Esophagus (tissue), 2 donors: ENCODE results near the gene NUMBL. TPM values are rescaled to one million over a fixed set of nuclear protein-coding genes. Genes with fewer than 3 reads are reported as not detected.
A peak's percentile ranks its signal among the peaks of the same experiment; 100 is the strongest.
"Not testable (repeated sequence)": the region's sequence is repeated elsewhere in the genome, so short reads cannot be mapped to it uniquely, and the experiment has no call there.

ENCODE experiments used
- H3K27ac ChIP-seq, 2 donors: one replicate each; pipeline ENCODE4 v1.5.1; 2013; ENCODE audit warnings: low read depth in 2 of 2, mild to moderate bottlenecking in 2 of 2, inconsistent platforms in 1 of 2, low read length in 1 of 2, moderate library complexity in 1 of 2
- H3K27me3 ChIP-seq, 2 donors: one replicate each; pipeline ENCODE4 v1.6.1; 2013; ENCODE audit warnings: low read length in 2 of 2, control low read depth in 1 of 2, mild to moderate bottlenecking in 1 of 2; ENCODE audit not compliant: insufficient read depth in 2 of 2, control insufficient read depth in 1 of 2
- H3K36me3 ChIP-seq, 2 donors: one replicate each; pipeline ENCODE4 v1.6.1; 2013; ENCODE audit warnings: low read length in 1 of 2; ENCODE audit not compliant: control insufficient read depth in 2 of 2, insufficient read depth in 2 of 2
- H3K4me1 ChIP-seq, 2 donors: one replicate each; pipeline ENCODE4 v1.6.1; 2013; ENCODE audit warnings: low read length in 1 of 2; ENCODE audit not compliant: control insufficient read depth in 2 of 2, insufficient read depth in 2 of 2
- H3K4me3 ChIP-seq, 2 donors: one replicate each; pipeline ENCODE4 v1.5.1; 2013; ENCODE audit warnings: low read length in 2 of 2, mild to moderate bottlenecking in 2 of 2, low read depth in 1 of 2, moderate library complexity in 1 of 2
- H3K9me3 ChIP-seq, 2 donors: one replicate each; pipeline ENCODE4 v1.6.1; 2013; ENCODE audit warnings: mild to moderate bottlenecking in 2 of 2, low read depth in 1 of 2, low read length in 1 of 2, moderate library complexity in 1 of 2; ENCODE audit not compliant: control insufficient read depth in 2 of 2, insufficient read depth in 1 of 2
- WGBS, 2 donors: extraction: QIAGEN DNeasy Blood & Tissue Kit; methylation state at CpG; one replicate each; pipeline ENCODE4 v1.1.7; 2013; 5-methylcytosine and 5-hydroxymethylcytosine counted together
- polyA plus RNA-seq, 2 donors: library from polyadenylated mRNA; stranded (reverse); fragments of 200-250 nt; gene quantifications; one replicate each; pipeline ENCODE4 v1.2.3, GENCODE V29; 2013
- donor health status: healthy with polysubstance abuse.
- donor health status: Bipolar disorder and iron deficiency.

NUMBL gene
- polyA plus RNA-seq, 2 donors = 9.0 to 14.4 TPM

DNA sequence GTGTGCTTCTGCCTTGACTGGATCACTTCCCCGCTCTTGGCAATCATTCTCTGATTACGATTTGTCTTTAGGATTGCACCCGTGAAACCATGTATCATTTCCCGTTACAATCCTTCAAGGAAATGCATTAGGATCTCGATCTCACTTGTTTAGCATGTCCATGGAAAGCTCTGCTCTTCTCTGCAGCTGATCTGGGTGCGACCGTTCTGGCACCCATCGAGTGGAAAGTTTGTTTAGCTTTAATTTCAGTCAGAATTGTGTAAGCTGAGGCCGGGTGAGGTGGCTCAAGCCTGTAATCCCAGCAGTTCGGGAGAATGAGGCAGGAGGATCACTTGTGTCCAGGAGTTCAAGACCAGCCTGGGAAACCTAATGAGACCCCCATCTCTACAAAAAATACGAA, 30.9 kb downstream of the NUMBL start:
- no peak overlapping the region for H3K27ac ChIP-seq
- no peaks in the 10 kb centered on the region for H3K36me3 ChIP-seq
- no peaks in the 10 kb centered on the region for H3K9me3 ChIP-seq
- H3K27me3 ChIP-seq = no peaks in the 10 kb centered on the region
- no peak overlapping the region for H3K4me3 ChIP-seq
- WGBS, 2 donors = 63 to 69% methylated on average over 11 of the region's 11 CpGs
- H3K4me1 ChIP-seq = peaks cover 0 to 2% of the 10 kb centered on the region in 2 donors

DNA sequence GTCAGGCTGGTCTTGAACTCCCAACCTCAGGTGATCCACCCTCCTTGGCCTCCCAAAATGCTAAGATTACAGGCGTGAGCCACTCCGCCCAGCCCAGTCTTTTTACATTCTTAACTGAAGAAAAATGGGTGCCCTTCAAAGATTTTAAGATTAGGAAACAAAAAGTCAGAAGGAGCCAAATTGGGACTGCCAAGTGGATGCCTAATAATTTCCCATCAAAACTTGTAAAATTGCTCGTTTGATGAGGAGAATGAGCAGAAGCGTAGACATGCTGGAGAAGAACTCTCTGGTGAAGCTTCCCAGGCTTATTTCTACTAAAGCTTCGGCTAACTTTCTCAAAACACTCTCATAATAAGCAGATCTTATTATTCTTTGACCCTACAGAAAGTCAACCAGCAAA, 31.3 kb downstream of the NUMBL start:
- no peak overlapping the region for H3K27ac ChIP-seq

DNA sequence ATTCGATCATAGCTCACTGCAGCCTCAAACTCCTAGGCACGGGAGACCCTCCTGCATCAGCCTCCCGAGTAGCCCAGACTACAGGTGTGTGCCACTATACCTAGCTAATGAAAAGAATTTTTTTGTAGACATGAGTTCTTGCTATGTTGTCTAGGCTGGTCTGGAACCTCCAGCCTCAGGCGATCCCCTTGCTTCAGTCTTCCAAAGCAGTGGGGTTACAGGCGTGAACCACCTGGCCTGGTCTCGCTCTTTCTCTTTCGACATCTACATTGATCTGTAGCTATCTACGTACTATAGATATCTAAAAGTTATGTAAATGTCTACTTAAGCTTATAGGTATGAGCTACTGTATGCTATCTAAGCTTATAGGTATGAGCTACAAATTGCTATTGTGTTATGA, 32.4 kb downstream of the NUMBL start:
- Histone ChIP-seq H3K4me1 (peaks cover 0 to 2% of the 10 kb centered on the region in 2 donors), H3K36me3 (no peaks in the 10 kb centered on the region), H3K27ac (no peak overlapping the region), H3K4me3 (no peak overlapping the region), H3K9me3 (no peaks in the 10 kb centered on the region), H3K27me3 (no peaks in the 10 kb centered on the region)
- 89 to 93% methylated on average over 8 of the region's 8 CpGs for WGBS, 2 donors

More for the DNA sequence above, 31.3 kb downstream of the NUMBL start:
- Histone ChIP-seq H3K36me3 (no peaks in the 10 kb centered on the region), H3K4me3 (no peak overlapping the region), H3K9me3 (no peaks in the 10 kb centered on the region), H3K4me1 (peaks cover 0 to 2% of the 10 kb centered on the region in 2 donors), H3K27me3 (no peaks in the 10 kb centered on the region)
- 79 to 84% methylated on average over 5 of the region's 5 CpGs for WGBS, 2 donors

DNA sequence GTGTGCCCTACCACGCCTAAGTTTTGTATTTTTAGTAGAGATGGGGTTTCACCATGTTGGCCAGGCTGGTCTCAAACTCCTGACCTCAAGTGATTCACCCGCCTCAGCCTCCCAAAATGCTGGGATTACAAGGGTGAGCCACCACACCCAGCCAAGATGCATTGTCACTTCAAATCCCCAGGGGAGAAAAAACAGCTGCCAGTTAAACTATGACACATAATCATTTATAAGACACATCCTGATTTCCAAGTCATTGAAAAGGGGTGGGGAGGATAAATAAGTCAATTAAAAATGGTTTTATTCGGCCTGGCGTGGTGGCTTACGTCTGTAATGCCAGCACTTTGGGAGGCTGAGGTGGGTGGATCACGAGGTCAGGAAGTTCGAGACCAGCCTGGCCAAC, 34.8 kb downstream of the NUMBL start:
- H3K4me3 ChIP-seq, H3K36me3 ChIP-seq, H3K9me3 ChIP-seq, H3K4me1 ChIP-seq, H3K27ac ChIP-seq, H3K27me3 ChIP-seq: not testable (repeated sequence)
- 56 to 67% methylated on average over 7 of the region's 7 CpGs for WGBS, 2 donors

DNA sequence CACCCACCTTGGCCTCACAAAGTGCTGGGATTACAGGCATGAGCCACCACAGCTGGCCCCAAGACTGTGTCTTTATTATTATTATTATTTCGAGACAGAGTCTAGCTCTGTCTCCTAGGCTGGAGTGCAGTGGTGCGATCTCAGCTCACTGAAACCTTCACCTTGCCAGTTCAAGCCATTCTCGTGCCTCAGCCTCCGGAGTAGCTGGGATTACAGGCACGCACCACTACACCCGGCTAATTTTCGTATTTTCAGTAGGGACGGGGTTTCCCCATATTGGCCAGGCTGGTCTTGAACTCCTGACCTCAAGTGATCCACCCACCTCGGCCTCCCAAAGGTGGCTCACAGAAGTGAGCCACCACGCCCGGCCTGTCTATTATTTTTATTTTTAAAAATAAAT, 38.1 kb downstream of the NUMBL start:
- WGBS, 2 donors = 79% methylated on average over 11 of the region's 11 CpGs

DNA sequence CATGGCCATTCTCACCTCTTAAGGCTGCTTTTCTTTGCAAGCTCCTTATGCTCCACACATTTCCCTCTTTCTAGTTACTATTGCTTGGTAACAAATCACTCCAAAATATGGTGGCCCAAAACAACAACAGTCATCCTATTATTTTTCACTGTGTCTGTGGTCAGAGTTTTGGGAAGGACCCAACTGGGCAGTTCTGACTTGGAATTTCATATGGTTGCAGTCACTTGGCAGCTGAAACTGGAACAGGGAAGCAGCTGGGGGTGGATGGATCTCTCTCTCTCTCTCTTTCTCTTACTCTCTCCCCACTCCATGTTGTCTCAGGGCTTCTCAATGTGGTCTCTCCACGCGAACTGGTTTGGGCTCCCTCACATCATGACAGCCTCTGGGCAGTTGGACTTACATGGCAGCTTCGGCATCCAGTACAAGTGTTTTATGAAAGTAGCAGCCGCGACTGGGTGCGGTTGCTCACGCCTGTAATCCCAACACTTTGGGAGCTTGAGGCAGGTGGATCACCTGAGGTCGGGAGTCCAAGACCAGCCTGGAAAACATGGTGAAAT, 39.6 kb downstream of the NUMBL start:
- 68 to 74% methylated on average over 8 of the region's 8 CpGs for WGBS, 2 donors
- Histone ChIP-seq H3K27ac (peak overlapping the region; percentile 54 to 62), H3K36me3 (no peaks in the 10 kb centered on the region), H3K9me3 (no peaks in the 10 kb centered on the region), H3K4me3 (no peak overlapping the region), H3K27me3 (no peaks in the 10 kb centered on the region), H3K4me1 (no peaks in the 10 kb centered on the region)

More for the DNA sequence above, 38.1 kb downstream of the NUMBL start:
- H3K36me3 ChIP-seq, H3K4me3 ChIP-seq, H3K4me1 ChIP-seq, H3K27ac ChIP-seq, H3K27me3 ChIP-seq, H3K9me3 ChIP-seq: not testable (repeated sequence)

DNA sequence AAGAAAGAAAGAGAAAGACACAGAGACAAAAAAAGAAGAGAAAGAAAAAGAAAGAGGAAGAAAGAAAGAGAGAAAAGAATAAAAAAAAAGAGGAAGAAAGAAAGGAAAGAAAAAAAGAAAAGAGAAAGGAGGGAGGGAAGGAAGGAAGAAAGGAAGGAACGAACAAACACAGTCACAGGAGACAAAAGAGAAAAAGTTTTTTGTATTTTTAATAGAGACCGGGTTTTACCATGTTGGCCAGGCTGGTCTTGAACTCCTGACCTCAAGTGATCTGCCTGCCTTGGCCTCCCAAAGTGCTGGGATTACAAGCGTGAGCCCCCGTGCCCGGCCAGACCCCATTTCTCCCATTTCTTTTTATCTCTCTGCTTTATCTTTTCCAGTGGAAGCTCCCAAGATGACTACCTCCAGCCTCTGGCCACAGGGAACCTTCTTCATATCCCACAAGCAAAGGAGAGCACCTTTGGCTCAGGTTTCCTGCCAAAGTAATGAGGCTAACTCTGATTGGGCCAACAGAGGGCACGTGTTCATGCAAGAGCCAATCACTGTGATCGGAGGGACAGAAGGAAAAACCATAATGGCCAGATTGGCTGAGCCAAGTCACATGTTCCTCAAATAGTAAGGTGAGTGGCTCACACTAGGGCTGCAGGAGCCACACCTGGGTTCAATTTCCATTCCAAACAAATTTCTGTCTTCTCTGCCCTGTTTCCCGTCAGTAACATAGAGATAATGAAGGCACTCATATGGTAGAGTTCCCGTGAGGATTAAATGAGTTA, 40.4 kb downstream of the NUMBL start:
- H3K36me3 ChIP-seq, H3K4me3 ChIP-seq, H3K4me1 ChIP-seq, H3K27me3 ChIP-seq, H3K9me3 ChIP-seq: not testable (repeated sequence)
- 88% methylated on average over 9 of the region's 9 CpGs for WGBS, 2 donors
- peak overlapping the region; percentile 36 to 49 for H3K27ac ChIP-seq

DNA sequence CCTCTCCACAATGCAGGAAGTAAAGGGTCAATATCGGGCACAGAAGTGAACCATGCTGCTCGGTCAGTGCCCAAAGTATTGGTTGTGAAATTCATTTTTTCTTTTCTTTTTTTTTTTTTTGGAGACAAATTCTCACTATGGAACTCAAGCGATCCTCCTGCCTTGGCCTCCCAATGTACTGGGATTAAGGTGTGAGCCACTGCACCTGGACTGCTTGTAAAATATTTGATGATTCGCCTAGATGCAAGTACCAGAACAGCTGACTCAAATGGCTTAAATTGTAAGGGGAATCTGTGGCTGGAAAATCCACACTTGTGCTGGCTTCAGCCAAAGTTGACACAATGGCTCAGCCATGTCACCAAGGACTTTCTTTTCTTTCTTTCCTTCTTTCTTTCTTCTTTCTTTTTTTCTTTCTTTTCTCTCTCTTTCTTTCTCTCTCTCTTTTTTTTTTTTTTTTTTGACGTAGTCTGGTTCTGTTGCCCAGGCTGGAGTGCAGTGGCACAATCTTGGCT, 43.7 kb downstream of the NUMBL start:
- 70 to 77% methylated on average over 5 of the region's 5 CpGs for WGBS, 2 donors
- Histone ChIP-seq H3K36me3 (no peaks in the 10 kb centered on the region), H3K4me1 (no peaks in the 10 kb centered on the region), H3K4me3 (no peak overlapping the region), H3K27me3 (no peaks in the 10 kb centered on the region), H3K27ac (peak overlapping the region; percentile 81 to 83), H3K9me3 (no peaks in the 10 kb centered on the region)

DNA sequence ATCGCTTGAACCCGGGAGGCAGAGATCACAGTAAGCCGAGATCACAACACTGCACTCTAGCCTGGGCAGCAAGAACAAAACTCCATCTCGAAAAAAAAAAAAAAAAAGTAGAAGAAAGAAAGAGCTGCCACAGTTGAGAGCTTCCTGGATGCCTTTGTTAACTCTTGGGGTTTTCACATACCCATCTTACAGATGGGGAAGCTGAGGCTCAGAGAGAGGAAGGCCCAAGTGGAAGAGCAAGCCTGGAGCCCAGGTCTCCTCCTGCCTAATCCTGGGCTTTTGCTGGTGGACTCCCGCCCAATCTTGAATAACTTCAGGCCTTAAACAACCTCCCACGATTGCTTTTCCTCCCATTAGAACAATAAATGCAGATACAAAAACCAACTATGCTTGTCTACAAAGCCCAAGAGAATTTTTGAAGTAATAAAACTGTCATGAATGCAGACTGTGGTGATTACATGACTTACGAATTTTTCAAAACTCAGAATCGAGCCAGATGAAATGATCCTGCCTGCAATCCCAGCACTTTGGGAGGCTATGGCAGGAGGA, 47.6 kb downstream of the NUMBL start:
- H3K27ac ChIP-seq = no peak overlapping the region
- no peaks in the 10 kb centered on the region for H3K27me3 ChIP-seq
- H3K4me3 ChIP-seq = no peak overlapping the region
- no peaks in the 10 kb centered on the region for H3K4me1 ChIP-seq
- no peaks in the 10 kb centered on the region for H3K9me3 ChIP-seq
- no peaks in the 10 kb centered on the region for H3K36me3 ChIP-seq
- WGBS, 2 donors = 75 to 79% methylated on average over 8 of the region's 8 CpGs
